NCI-H1092 treated with DMSO at 0.1 percent for 48 hours (cell line): Measurements from ENCODE around the gene ZNF330.
"Not testable (repeated sequence)": the region's sequence is repeated elsewhere in the genome, so short reads cannot be mapped to it uniquely, and the experiment has no call there.

Source experiments
- DNase-seq: peaks from one replicate; lab custom pipeline; 2025; lab: John Stamatoyannopoulos, UW

The ZNF330 gene

DNA sequence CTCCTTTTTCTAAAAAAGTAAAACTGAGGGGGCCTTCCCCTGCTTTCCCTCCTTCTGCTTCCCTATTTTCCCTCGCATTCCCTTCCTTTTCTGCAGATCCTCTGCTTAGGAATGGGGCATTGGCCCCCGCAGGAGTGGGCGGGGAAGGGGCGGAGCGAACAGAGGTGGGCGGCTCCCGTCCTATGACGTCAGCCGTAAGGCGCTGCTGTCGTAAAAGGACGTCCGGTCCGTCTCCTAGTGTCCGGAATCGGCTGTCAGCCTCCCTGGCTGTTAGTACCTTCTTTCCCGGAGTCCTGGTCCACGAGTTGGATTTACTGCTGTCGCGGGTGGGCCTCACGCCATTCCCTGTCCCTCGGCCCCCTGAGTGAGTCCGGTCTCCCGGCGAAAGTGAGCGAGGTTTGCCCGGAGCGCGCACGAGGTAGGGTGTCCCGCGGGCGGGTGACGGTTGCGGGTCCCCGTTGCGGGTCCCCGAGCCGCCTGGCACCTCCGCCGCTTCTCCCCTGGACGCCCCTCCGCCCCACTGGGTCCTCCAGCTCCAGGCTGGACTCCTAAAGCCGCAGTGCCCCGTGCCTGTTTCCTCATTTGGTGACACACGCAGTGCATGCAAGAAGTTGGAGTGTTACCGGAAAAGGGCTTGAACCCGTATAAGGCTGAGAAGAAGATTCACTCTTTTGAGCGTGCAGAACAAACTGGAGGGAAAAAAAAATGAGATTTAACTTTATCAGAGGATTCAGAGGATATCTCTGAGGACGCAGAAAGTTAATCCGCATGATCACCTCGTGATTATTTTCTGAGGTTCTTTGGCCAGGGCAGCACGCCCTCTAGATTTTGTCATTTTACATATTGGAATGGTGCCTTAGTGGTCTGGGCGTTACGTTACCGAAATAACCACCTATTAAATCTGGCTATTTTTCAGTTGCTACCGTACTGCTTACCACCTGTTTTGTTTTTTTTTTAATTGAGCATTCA, at the start of gene ZNF330:
Gene ZNF330 (plus strand): TSS at position 205 of the 969 bp plus-strand sequence. CDS start 1,477 bp downstream, outside the sequence.
- peak; percentile 80 for DNase-seq

DNA sequence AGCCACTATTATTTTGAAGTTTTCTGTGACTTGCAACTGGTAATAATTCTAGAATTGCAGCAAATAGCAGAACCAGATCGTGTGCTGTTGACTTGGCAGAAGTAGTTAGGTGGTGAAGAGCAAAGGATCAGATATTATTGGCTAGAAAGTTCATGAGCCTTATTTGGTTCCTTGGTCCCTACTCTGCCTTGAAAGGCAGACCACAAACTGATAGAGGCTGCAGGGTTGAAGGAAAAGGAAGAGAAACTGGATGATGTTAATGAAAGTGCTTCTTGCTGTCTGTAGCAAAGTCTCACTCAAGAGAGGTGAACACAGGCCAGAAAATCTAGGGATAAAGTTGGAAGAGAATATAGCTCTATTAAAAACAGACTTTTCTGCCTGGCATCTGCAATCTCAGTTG, 46.2 kb upstream of the ZNF330 start:
- no peak for DNase-seq

- no peak for DNase-seq
Measured at GRCh38 chr4:141177171-141177570, 43.5 kb upstream of the ZNF330 start.

DNA sequence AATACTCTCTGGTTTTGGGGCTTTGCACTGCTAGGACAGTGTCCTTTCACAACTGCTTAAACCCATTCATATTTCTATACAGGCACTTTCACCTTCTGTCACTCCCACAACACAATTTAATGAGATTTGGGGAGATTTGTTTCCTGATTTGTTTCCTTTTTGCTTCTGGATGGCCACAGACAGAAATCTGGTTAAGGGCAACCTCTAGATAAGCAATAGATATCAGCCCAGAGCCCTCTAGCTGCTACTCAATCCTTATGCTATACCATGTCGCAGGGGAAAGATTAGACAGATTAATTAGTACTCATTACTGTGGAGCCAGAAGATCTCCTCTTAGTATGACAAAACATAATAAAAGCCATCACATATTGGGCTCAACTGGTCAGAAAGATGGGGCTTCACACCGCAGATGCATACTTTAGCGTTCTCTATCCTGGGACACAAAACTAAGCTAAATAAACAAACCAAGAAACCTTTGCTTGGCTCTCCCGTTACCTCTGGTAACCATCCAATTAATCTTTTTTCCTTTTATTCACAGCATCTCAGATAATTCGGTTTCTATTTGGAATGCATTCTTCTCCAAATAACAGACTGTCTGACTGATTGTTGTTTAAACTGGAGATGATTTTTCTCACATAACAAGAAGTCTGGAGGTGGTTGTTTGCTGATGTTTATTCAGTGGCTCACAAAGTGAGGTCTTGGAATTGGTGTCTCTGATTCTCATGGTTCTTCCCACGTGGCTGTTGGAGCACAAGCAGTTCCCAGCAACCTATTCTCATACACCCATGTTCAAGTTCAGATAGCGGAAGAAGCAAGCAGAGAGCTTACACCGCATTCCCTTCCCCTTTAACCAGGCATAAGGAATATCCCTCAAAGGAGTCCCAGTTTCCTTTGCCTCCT, 41.0 kb upstream of the ZNF330 start:
- no peak for DNase-seq

DNA sequence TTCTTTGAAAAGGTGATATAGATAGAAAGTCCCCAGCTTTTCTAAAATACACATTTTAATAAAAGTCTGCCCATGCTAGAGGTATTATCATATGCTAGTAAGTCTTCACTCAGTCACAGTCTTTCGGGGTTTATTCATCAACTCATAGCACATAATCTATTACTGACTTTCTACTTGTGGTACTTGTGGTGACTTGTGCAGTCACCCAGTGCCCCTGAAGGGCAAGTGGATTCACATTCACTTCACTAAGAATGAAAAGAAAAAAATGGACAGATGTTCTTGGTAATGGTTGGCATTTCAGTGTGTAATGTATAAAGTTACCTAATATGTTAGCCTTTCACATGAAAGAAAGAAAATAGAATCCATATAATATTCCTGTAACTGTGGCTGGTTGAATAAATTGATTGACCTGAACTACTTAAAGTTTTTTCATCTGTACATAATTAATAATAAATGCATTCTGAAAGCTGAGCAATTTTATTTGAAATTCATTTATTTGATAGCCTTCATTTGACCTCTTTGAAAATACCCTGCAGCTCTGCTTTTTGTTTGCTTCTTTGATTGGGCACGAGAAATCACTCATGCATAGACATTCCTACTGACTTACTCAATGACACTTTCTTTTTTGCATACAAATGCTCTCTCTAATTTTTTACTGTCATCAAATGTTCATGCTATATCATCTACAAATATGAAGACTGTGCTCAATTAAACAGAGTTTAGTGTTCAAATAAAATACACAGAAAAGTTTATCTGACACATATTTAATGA, 39.5 kb upstream of the ZNF330 start:
- no peak for DNase-seq

- DNase-seq: not testable (repeated sequence)
Measured at GRCh38 chr4:141183491-141183890, 37.2 kb upstream of the ZNF330 start.

- DNase-seq: no peak
Measured at GRCh38 chr4:141192564-141192963, 28.1 kb upstream of the ZNF330 start.

DNA sequence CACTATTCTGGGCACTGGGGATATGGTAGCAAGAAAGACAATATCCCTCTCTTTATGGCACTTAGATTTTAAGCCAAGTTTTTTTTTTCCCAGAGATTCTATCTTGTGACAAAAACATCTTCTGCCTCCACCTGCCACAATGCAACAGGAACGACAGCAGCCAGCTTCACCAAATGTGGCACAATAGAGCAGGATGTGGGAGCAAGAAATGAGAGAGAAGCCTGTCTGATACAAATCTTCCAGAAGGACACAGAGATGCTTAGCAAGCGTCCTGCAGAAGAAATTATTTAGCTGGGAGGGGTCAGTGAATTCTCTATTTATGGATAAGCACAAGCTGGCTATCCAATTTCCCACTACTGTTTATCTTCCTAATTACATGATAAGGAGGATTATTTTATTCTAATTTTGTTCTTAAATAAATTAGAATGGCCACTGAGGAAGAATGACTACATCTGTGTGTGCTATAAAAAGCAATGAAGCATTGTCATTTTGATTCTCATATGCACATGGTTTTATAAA, 27.1 kb upstream of the ZNF330 start:
- DNase-seq: no peak

DNA sequence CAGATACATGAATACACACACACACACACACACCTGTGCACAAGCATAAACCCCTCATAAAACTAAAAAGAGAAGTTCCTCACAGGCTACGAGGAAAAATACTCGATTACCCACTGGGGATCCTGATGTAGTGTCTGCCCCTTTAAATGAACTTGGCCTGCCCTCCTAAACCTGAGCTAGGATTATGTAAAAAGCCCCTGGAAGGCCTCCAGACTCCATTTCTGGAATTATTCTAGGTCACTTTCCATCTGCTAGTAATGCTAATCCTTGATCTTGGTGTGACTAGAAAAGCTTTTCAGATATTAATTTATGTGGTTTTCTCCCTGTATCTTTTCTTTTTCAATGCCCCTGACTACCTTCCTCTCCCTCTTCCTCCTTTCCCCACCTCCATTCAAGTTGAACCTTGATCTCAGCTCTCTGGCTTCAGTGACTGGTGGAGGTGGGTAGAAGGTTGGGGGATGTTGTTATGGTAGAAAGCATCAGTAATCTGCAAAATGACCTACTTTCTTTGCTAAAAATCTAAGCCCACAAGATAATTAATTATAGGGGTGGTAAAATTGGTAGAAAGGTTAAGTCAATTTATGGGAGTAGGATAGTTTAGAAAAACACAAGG, 25.5 kb upstream of the ZNF330 start:
- no peak for DNase-seq

GRCh38 chr4:141196227-141196933, 24.3 kb upstream of the ZNF330 start:
- no peak for DNase-seq

DNA sequence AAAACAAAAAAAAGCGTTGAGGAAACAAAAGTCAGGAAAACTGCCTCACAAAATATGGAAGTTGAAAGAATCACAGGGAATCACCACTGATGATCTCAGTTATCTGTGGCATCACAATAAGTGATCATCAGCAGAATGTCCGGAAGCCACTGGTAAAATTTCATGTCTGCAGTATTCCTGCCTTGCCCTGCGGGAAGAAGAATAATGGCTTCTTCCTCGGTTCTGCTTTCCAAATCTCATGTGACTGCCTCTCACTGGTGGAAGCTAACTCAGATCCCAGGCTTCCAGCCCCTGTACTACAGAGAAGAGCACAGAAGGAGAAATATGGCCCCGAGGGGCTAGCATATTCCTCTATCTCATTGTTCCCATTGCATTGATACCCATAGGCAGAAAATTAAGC, 12.7 kb upstream of the ZNF330 start:
- no peak for DNase-seq

GRCh38 chr4:141210168-141210567, 10.5 kb upstream of the ZNF330 start:
- no peak for DNase-seq

GRCh38 chr4:141213550-141213991, 7.1 kb upstream of the ZNF330 start:
- DNase-seq: no peak

DNA sequence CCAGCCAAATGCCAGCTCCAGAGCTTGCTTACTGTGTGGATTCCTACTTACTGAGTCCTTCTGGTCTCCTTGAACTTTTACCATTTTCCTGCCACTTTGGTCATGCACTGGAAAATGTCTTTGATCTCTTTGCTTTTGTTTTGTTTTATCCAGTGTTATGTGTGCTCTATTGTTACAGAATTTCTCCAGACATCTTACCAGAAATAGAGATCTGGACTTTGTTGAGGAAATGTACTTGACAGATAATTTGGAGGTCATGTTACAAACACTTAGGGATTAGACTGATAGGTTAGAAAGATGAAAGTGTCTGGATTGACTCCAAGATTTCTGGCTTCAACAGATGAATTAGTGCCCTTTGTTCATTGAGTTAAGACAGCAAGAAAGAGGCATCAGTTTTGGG, 5.7 kb upstream of the ZNF330 start:
- no peak for DNase-seq

DNA sequence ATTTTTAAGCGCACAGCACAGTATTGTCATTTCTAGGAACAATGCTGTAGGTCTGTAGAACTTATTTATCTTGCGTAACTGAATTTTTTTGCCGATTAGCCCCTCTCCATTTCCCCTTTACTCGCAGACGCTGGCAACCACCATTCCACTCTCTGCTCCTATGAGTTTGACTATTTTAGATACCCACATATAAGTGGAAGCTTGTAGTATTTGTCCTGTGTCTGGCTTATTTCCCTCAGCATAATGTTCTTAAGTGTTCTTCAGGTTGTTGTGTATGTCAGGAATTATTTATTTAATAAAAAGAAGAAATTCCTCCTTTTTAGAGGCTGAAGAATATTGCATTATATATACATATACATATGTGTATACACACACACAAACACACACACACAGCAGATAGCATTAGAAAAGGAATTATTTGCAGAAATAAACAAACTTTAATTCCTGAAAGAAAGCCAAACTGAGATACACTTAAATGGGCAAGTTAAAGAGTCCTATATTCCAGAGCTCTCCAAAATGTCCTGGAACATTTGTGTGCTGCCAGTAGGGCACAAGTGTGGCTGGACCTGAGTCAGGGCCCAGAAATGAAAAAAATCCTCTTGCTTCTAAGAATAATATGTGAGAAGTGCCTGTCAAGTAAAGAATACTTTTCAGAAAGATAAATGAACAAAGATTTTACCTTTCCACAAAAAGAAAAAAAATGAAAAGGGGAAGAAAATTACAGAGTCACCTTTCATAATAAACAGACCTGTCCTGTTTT, 4.5 kb upstream of the ZNF330 start:
- no peak for DNase-seq

- no peak for DNase-seq
Measured at GRCh38 chr4:141220271-141220670, 424 bp upstream of the ZNF330 start.

DNA sequence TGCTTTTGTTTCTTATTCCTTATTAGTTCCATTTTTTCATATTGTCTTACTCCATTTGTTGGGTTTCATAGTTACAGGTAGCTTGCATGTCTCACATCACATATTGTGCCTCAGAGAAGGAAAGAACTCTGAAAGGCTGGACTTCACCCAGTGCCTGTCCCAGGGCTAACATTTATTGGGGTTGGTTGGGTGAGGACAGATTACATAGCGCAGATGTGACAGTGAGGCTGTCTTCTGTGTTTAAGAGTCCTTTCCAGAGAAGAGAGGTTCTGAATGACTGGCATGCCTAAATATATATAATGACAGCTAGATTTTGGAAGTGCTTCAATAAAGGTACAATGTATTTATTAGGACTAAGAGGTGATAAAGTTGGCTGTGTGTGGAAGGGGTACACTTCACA, 2.7 kb downstream of the ZNF330 start:
- no peak for DNase-seq

DNA sequence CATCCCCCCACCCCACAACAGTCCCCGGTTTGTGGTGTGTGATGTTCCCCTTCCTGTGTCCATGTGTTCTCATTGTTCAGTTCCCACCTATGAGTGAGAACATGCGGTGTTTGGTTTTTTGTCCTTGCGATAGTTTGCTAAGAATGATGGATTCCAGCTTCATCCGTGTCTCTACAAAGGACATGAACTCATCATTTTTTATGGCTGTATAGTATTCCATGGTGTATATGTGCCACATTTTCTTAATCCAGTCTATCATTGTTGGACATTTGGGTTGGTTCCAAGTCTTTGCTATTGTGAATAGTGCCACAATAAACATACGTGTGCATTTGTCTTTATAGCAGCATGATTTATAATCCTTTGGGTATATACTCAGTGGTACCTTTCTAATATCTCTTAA, 6.6 kb downstream of the ZNF330 start:
- not testable (repeated sequence) for DNase-seq

DNA sequence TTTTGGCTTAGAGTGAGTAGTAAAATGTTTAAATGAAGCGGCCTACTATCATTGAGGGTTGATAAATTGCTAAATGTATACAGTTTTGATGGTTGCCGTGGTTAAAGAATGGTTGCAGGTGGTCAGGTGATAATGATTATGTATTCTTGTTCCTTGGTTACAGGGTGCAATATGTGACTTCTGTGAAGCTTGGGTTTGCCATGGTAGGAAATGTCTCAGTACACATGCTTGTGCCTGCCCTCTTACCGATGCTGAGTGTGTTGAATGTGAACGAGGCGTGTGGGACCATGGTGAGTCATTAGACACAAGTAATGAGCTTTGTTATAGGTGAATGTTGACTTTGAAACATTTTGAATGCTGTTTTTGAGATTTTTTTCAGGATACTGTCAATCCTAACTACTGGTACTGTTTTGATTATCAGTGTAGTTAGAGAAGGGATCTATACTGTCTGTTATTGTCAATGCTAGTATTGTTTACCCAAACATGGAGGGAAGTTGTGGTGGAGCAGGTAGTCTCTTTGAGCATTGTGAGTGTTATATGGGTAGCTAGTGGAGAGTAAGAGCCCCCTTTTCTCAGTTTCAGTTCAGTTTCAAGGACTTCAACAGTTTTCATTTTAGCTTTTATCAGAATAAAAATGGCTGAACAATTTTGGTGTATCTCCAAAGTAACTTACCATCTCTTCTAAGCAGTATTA, 8.9 kb downstream of the ZNF330 start:
- no peak for DNase-seq
